NCI-H2029 (cell line): Measurements from ENCODE around the gene CXCR6.
A peak's percentile ranks its signal among the peaks of the same experiment; 100 is the strongest.

Experiments used
- DNase-seq: peaks from one replicate; lab custom pipeline; 2025; lab: John Stamatoyannopoulos, UW

Gene CXCR6

DNA sequence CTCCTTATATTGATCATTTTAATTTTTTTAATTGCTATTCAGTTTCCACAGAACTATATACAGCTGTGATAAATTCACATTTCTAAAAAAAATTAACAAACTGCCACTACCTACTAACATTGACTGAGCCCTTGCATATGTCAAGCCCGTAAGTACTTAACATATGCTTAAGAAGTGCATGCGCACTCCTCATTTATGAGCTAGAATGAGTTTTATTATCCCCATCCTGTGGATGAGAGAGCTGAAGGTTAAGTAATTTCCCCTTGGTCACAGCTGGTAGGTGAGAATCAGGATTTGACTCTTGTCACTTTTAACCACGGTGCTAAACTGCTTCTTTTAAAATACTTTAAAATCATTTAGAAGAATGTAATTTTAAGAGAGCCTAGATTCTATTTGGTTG, 25.9 kb downstream of the CXCR6 start:
- no peak for DNase-seq

DNA sequence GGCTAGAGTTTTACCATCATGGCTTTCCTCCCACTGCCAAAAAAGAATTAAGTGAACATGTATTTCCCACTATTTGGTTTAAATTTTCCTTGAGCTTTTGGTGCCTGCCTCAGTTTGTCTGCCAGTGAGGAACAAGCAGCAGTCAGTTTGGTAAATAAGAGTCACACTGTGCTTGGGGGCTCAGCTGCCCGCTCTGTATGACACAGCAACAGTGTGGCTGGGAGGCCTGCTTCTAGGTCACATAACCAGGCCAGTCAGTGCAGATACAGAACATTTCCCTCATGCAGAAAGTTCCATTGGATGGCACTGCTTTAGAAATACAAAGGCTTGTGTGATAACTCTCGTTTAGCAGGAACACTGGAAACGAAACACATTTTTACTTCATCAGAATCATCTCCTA, 26.7 kb downstream of the CXCR6 start:
- DNase-seq = no peak

DNA sequence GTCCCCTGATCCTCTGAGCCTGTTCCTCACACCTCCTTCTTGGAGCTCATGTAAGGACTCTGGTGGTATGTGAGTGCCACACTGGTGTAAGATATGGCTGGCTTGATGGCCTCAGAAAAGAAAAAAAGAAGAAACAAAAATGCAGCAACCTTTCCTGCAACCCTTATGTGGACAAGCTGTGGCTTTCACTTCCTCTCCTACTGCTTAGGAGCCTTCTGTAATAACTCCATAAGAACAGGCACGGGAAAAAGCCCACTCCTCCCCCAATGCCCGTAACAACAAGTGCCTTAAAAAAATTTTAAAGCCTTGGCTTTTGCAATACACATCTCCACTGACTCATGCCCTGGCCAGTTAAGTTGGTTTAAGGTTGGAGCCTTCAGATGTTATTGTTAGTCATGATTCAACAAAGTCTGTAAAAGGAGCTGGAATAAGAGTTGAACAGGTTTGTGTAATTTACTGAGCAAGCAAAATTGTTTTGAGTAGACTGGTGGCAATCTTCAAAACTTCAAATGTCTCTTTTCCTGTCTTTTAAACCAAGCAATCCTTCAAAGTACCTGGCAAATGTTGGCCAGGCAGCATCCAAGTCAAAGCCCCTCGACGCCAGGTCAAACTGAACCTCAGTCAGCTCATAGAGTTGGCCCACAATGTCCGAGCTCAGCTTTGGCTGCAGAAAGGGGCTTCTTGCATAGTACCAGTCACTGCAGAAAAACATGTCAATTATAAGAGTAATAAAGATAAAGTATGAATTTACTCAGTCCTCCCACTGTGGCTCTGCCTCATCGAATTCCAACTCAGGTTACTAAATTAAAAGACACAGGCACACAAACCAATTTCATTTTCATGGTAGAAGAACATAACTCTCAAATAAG, 29.5 kb downstream of the CXCR6 start:
- DNase-seq = no peak

DNA sequence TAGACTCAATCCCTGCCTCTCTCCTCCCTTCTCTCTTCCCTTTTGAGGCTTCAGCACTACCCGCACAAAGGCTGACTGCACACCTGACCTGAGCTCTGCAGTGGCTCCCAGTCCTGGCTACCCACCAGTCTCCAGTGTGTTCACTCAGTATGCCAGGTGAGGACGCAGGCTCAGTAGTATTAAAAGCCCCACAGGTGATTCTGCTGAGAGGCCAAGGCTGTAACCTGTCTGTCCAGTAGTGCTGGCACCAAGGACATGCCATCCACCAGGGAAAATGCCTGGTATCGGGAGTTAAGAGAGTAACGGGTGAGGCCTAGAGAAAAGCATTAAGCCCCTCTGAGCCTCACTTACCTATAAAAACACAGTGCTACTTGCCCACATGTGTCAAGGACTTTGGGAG, 31.4 kb downstream of the CXCR6 start:
- no peak for DNase-seq

DNA sequence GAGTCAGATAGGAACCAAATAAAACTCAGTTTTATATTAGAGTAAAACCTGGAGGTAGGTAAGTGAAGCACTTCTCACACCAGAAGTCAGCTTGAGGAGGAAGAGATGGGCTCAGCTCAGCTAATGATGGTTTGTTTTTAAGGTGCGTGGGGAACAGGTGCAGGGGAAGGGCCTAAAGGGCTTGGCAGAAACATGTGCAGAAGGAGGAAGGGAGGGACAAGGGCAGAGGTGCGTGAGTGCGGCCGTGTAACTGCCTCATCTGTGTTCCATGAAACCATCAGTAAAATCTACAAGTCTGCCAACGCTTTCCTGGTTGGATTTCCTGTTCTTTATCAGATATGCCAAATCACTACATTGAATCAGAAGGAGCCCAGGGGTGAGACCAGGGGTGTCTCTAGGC, 32.4 kb downstream of the CXCR6 start:
- no peak for DNase-seq

DNA sequence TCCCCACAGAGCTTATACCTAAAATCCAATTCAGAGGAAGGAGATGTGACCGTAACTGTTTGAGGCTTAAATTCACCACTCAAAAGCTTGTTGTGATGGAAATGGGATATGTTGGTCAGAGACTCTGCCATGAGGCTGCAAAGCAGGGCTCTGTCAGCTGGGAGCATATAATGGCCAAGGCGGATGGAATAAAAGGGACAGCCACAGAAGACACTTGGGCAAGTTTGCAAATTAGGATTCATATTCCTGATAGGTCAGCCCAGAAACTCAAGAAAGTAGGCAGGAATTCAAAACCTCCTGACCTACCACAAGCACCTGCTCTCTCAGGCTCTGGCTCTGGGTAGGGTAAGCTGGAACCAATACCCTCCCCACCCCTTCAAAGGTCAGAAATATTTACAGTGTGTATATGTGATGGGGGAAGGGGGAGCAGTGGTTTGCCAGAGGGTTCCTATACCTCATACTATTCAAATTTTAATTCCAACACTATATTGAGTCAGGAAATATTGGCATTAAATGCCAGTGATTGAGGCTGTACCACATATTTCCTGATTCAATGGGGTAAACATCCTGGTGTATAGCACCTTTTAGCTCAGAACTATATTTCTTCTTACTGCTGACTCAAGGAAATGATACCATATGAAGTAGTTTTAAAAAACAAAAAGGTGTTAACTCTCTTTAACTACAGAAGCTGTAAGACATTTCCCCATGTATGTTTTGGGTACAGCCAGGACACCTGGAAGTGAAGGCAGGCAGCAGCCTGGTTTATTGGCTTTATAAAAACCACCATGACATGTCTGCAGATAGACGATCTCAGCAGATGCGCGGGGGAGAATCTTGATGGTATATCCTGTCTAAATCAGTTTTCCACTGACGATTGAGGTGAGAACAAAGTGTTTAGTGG, 33.2 kb downstream of the CXCR6 start:
- no peak for DNase-seq

DNA sequence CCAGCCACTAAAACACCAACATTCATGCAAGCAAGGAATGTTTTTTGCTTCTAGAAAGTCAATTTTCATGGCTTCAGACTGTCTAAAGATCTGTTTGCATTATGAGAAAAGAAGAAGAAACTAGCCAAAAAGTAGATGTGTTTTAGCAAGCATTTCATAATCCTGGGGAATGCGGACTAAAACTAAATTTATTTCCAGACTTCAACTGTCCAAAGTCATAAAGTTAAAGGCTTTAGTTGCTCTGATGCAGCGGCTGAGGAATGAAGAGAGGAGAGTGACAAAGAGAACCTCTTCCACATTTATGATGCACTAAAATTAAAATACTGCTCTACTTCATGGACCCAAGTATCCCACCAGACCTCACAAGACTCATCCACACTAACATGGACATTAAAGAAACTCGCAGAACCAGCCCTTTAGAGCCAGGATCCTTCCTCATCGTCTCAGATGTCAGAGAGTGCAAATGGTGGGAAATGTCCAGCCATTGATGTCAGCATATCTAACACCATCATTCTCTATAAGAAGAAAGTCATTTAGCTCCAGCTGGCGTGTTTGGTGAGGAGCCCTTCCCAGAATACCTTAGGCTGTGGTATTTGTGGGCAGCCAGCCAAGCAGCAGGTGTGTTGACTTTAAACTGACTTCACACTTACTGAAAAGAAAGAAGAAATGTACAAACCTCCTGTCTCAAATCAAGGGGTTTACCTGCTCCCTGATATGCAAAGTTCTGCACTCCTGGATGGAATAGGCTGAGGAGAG, 34.9 kb downstream of the CXCR6 start:
- DNase-seq = peak; percentile 95

DNA sequence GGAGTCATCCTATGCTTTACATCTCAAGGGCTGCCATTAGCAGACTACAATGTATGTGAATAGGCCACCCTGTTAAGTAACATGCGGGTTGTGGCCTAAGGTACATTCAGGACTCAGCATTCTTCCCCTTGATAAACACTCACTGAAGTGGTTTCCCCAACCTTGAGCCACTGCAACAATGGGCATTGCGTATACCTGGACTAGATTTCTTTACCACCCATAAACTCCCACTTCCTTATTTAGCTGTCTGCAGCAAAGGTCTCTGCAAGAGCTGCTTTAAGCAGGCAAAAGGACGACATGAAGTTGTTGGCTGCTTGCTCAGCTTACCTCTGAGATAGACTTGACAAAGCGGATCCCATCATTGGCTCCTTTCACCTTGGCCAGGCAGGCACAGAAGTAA, 36.1 kb downstream of the CXCR6 start:
- DNase-seq = no peak

DNA sequence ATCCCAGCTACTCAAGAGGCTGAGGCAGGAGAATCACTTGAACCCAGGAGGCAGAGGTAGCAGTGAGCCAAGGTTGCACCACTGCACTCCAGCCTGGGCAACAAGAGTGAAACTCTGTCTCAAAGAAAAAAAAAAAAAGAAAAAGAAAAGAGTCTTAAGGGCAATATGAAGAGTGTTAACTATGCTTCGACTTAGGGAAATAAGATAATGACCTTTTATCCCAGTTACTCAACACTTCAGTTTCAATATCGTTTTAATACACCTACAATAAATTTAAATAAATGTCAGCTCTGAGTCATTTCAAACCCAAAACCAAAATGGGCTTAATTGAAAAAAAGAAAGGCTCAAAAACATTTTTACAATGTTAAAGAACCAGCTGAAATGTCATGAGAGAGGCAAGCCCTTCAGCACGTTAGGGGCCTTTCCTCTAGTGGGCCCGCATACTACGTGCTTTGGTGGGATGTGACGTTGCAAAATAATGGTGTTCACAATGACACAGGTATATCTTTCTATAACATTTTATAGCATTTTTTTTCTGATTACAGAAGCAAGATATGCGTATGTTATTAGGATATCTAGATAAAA, 37.1 kb downstream of the CXCR6 start:
- no peak for DNase-seq

DNA sequence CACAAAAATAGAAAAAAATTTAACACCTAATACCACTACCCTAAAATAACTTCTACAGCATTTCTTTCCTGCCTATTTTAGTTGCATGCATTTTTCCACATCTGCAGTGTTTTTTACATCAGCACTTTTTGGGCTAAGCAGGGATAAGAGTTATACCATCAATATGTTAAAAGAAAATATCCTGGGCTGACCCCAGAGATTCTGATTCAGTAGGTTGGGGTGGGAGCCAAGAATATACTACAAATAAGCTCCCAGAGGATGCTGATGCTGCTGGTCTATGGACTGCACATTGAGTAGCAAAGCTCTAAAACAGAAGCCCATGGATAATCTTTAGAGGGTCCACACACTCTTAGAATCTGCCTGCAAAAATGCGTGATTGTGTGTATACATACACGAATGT, 37.6 kb downstream of the CXCR6 start:
- no peak for DNase-seq

DNA sequence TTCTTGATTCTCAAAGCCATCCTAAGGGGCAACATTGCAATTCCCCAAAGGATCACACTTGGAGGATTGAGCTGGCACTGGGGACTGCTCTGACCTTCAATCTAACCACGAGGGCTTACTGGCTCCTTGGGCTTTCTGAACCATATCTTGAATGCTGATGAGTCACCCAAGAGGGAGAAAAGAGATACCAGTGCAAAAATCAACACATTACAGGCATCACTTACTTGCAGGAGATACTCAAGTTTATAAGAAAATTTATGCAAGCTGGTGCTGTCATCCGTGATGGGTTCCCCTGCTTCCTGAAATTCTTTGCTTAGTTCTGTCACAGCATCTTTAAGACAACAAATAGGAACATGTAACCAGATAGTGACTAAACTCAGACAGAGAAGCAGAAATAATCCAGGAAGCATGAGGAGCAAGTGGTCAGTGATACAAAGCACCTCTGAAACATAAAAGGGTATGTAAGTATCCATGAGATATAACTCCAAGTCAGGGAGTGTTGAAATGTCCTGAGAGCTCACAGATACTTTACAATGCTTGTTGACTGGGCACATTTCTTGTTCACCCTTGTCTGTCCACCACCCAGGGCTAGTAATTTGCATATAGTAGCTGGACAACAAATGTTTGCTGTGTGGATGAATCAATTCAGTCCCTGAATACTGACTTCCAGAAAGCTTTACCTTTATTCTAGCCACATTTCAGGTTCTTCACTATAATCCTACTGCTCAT, 38.2 kb downstream of the CXCR6 start:
- DNase-seq = no peak

DNA sequence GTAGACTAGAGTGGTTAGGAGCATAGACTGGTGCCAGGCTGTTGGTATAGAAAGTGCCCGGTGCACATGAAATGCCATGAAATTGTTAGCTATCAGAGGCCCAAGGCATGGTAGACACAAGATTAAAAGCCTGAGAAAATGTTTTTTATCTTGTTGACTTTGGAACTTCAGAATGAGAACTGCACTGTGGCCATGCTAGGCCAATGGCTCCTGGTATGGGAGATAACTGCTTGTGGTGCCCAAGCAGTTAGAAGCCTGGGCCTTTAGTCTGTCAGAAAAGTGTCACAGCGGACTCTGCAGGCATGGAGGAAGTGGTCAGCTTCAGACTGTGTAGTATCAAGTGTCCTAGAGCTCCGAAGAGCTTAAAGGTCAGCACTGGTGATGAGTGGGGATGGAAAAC, 40.5 kb downstream of the CXCR6 start:
- no peak for DNase-seq

DNA sequence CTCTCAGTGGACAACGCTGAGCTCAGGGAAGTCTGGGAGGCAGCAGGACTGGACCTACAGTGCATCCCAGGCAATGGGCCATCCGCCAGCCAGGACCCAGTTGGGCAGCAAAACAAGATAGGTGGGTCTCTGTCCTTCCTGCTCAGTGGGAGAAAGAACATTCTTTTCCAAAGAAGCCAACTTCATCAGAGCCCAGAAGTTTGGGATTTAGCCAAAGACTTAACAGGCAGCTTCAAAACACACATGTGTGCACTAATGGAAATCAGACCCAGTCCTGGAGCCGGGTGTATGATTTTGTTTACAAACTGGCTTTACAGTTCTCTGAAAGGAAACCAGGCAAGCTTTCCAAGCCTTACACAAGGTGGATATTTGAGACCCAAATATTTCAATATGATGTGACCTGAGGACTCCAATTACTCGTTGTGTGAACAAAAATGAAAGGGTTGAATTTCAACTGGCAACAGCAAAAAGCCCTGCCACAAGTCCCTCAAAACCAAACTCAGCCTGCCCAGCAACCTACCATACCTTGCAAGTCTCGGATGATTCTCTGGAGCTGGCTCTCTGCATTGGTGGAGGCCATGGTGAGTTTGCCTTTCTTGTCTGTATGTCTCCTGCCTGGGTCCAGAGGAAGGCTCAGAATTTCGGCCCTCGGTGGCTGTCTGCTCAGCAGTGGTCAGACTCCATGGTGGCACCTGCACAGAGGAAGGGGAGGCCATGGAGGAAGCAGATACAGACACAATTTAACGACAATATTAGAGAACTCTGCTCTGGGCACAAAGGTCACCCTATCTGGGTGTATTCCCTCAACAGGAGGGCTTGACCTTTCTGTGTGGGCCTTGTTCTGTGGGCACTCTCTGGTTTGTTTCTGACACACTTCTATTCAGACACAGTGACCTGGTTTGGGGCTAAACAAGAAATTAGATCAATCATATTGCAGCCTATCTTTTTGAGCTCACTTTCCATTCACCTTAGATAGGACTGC, 41.4 kb downstream of the CXCR6 start:
- DNase-seq = peak; percentile 72

DNA sequence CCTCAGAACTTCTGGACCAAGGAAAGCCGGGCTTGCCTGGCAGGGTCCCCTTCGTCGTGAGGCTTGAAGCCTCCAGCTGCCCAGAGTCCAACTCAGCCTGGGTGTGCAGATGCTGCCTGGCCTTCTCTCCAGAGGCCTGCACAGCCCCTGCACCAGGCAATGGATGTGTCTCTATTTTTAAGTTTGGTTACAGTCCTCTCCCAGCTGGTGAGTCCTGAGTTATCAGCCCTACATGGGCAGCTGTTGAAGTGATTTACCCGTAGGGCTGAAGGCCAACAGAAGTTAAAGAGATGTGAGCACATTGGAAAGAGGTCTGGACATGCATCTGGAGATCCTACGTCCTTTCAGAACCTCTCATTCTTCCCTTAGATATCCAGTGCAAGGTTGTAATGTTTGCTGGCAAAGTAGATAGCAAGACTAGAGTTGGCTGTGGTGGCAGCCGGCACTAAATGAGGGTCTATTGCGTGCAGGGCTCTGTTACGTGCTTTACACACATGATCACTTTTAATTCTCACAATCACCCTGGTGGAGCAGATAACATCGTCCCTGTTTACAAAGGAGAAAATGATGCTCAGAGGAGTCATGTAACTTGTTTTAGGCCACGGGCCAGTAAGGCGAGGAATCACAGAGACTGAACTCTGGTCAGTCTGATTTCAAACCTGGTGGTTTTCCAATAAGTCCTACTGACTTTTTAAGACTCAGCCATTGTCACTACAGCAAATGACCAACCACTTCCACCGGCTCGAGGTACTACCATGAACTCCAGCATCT, 42.5 kb downstream of the CXCR6 start:
- peak; percentile 67 for DNase-seq

DNA sequence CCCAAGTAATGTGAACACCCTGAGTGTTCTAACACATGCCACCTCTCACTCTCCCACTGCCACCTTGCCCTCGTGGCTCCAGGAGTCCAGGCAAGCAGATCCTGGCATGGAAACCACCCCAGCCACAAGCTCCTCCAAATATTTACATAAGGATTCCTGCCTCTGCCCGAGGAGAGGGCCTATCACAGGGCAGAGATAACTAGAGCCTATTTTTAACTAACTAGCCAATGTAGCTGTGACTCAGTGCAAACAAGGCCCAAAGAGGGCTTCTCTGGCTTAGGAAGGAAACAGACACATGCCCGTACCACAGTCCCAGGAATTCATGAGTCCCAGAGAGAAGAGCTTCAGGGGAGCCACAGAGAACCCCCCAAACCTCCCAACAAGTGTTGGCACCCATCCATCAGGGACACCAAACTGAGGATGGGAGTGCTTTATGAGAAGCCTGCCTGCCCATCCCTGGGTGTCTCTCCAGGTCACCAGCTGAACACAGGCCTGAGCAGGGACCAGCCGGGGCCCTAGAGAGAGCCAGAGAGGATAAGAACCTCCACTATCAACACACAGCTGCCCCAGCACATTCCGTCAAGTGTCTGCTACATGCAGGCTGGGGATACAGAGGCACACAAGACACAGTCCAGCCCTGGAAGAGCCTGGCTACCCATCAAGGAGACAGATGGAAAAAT, 43.2 kb downstream of the CXCR6 start:
- DNase-seq = peak; percentile 97

DNA sequence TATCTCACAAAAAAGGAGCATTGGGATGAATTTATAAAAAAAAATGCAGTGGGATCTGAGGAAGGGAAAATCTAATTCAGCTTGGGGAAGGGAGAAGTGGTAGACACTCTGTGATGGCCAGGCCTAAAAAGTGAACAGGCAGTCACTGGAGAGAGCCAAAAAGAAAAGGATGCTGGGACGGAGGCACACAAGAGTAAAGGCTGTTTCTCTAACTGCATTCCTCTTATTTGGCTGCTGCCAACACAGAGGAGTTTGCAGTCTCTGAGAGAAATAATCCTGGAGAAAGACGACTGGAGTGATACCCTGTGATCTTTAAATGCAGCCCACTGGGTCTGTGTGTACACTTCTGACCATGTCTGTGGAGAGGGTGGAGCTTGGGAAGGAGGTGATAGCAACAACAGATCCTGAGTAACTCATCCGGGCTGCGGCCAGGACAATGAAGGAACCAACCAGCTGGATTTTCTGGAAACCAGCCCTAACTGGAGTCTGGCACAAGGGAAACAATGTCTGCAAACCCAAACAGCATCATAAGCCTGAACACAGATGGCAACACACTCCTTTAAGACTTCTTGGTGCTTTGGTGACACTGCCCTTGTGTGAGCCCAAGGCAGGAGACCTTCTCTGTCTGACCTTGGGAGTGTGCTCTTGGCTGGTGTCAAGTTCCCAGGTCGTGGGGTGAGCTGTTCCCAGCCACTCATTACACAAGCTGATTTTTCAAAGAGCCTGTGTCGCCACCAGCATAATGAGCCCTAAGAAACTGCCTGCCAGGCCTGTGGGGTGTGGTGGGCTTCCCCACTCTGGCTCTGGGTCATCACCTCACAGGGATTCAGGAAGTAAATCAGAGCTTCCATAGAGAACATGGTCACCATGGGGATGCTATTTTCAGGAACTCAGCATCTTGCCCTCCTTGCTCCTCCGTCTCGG, 44.4 kb downstream of the CXCR6 start:
- DNase-seq = peak; percentile 77

DNA sequence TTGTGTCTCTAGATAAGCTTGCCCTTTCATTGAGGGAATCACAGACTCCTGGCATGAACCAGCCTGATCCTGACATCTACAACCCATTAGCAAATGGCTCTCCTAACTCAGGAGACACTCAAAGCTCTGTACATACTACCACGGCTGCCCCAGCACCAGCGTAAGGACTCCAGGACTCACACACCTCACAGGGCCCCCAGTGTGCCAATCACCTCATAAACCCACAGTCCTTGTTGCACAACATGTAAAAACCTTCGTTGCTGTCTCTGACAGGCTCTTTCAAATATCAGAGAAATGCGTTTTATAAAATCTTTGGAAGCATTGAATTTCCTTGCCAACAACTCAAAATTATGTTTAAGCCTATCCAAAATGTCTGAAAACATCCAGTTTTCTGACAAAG, 45.1 kb downstream of the CXCR6 start:
- peak; percentile 59 for DNase-seq

DNA sequence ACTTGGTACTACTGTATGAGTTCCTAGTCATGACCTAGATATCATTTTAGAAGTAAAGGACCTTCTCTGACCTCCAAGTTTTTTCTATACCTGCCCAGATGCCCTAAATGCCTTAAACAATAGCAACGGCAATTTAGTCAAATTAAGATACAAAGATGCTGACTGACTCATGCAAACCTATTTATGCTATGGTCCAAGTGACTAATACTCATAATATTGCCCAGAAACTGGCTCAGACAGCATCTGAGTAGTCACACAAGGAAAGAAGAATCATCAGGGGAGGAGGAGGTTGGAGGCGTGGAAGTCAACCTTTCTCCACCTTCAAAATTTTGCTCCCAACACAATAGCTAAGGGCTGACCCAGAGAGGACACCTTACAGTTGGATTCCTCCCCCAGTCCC, 45.5 kb downstream of the CXCR6 start:
- DNase-seq = no peak
